Left ventricle myocardium inferior (tissue), 1 donor: Measurements from ENCODE around the gene HINFP. TPM values are rescaled to one million over a fixed set of nuclear protein-coding genes. Genes with fewer than 3 reads are reported as not detected.
"Not testable (repeated sequence)": the region's sequence is repeated elsewhere in the genome, so short reads cannot be mapped to it uniquely, and the experiment has no call there.

ENCODE experiments used
- DNase-seq: peaks from one replicate; pipeline ENCODE4 v3.0.0-alpha.2; 2020
- H3K27ac ChIP-seq: fragments of 200-600 bp; replicated peaks from 2 replicates; pipeline ENCODE4 v1.8.0; 2021
- H3K27me3 ChIP-seq: fragments of 200-600 bp; 2 replicates; pipeline ENCODE4 v1.8.0; 2021; ENCODE audit warnings: low read depth
- H3K36me3 ChIP-seq: fragments of 200-600 bp; 2 replicates; pipeline ENCODE4 v1.8.0; 2021
- H3K4me1 ChIP-seq: fragments of 200-600 bp; 2 replicates; pipeline ENCODE4 v1.8.0; 2021
- H3K4me3 ChIP-seq: fragments of 200-600 bp; 2 replicates; pipeline ENCODE4 v1.8.0; 2021; ENCODE audit warnings: mild to moderate bottlenecking, moderate library complexity
- H3K9me3 ChIP-seq: fragments of 200-600 bp; replicated peaks from 2 replicates; pipeline ENCODE4 v1.8.0; 2021
- intact Hi-C: fragments of 100-400 bp; cut with micrococcal nuclease; formaldehyde crosslinking; loops from one replicate; pipeline ENCODE4 v1.11.0; 2022
- total RNA-seq: library from RNA; stranded (reverse); fragmentation: NEBNext Ultra II Directional; extraction: Animal tissue kit (Norgen Biotek cat#: 25700); gene quantifications from one replicate; pipeline ENCODE4 v1.2.1, GENCODE V29; 2021
- TF ChIP-seq, protein P1 (sequence below): fragments of 200-600 bp; IDR thresholded peaks from 2 replicates; pipeline ENCODE4 v1.8.0; 2021; ENCODE audit warnings: antibody characterized with exemption, mild to moderate bottlenecking, borderline replicate concordance
- donor health status: DM: no; HTN: yes; CAD: no; lungs with severe emphysema.

HINFP gene
- total RNA-seq, 1 donor from 2014 or later = 13.9 TPM

DNA sequence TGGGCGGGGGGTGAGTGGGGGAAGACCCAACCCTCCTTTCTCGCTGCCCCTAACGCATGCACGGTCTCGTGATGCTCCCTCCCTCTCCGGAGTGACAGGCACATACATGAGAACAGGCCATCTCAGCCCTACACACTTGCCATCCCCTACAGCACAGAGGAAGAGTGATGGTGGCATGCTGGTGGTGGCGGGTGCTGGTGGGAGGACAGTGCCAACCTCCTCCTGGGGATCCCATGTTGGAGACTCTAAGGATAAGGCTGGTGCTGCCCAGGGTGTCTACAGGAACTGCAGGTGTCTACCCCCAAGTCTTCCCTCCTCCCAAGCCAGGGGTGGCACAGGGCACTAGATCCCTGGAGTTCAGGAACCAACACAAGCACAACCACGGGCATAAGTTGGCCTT, 40.5 kb downstream of the HINFP start:
- intact Hi-C loops = no loop called here
- Histone ChIP-seq H3K4me3 (no peak overlapping the region), H3K27me3 (no peaks in the 10 kb centered on the region), H3K4me1 (no peaks in the 10 kb centered on the region), H3K36me3 (no peaks in the 10 kb centered on the region), H3K9me3 (no peaks in the 10 kb centered on the region), H3K27ac (no peak overlapping the region)
- TF ChIP-seq, protein P1, sequence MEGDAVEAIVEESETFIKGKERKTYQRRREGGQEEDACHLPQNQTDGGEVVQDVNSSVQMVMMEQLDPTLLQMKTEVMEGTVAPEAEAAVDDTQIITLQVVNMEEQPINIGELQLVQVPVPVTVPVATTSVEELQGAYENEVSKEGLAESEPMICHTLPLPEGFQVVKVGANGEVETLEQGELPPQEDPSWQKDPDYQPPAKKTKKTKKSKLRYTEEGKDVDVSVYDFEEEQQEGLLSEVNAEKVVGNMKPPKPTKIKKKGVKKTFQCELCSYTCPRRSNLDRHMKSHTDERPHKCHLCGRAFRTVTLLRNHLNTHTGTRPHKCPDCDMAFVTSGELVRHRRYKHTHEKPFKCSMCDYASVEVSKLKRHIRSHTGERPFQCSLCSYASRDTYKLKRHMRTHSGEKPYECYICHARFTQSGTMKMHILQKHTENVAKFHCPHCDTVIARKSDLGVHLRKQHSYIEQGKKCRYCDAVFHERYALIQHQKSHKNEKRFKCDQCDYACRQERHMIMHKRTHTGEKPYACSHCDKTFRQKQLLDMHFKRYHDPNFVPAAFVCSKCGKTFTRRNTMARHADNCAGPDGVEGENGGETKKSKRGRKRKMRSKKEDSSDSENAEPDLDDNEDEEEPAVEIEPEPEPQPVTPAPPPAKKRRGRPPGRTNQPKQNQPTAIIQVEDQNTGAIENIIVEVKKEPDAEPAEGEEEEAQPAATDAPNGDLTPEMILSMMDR = no peak
- no peak for DNase-seq

DNA sequence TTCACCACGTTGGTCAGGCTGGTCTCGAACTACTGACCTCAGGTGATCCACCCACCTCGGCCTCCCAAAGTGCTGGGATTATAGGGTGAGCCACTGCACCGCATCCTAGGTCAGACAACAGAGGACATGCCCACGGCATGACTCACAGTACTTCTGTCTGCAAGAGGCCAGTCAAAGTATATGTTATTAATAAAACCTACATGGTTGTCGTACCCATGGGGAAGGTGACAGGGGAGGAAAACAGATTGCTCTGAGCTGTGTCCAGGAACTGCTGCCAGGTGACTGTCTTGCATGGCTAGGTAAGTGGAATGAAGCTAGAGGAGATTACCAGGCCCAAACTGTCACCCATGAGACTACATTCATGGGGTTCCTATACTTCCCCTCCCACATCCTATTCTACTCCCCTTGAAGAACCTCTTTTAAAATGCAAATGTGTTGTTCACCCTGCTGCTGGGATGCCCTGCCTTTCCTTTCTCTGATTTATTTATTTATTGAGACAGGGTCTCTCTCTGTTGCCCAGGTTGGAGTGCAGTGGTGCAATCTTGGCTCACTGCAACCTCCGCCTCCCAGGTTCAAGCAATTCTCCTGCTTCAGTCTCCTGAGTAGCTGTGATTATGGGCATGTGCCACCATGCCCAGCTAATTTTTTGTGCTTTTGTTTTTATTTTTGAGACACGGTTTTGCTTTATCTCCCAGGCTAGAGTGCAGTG, 45.1 kb downstream of the HINFP start:
- Histone ChIP-seq H3K27ac (peak overlapping the region; percentile 19), H3K27me3 (no peaks in the 10 kb centered on the region), H3K36me3 (no peaks in the 10 kb centered on the region), H3K4me1 (peaks cover 19% of the 10 kb centered on the region), H3K9me3 (no peaks in the 10 kb centered on the region), H3K4me3 (no peak overlapping the region)
- TF ChIP-seq, protein P1 = no peak
- intact Hi-C loops = no loop called here
- no peak for DNase-seq

DNA sequence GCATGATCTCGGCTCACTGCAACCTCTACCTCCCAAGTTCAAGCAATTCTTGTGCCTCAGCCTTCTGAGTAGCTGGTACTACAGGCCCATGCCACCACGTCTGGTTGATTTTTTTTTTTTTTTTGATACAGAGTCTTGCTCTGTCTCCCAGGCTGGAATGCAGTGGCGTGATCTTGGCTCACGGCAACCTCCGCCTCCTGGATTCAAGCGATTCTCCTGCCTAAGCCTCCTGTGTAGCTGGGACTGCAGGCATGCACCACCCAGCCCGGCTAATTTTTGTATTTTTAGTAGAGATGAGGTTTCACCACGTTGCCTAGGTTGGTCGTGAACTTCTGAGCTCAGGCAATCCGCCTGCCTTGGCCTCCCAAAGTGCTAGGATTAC, 45.7 kb downstream of the HINFP start:
- H3K27ac ChIP-seq = peak overlapping the region; percentile 19
- H3K9me3 ChIP-seq, H3K36me3 ChIP-seq, H3K4me3 ChIP-seq, intact Hi-C loops, DNase-seq, H3K27me3 ChIP-seq: not testable (repeated sequence)
- H3K4me1 ChIP-seq = peaks cover 19% of the 10 kb centered on the region

DNA sequence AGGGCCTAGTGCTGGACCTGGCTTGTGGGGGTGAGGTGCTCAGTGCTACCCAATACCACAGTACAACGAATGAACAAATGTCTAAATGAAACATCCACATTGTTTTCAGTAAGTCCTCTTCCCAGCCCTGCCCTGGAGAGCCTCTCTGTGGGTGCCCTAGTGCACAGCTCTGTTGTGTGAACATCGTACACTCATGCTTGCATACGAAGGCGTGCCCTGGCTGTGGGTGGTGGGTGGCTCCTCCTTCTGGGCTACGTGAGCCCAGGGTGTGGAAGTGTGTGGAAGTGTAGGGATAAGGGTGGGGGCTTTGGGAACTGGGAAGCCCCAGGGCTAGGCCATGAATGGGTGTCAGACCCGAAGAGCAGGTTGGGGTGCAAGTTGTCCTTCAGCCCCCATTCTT, 46.6 kb downstream of the HINFP start:
- no peaks in the 10 kb centered on the region for H3K36me3 ChIP-seq
- no peak for DNase-seq
- H3K27ac ChIP-seq = peak overlapping the region; percentile 97
- H3K27me3 ChIP-seq = no peaks in the 10 kb centered on the region
- TF ChIP-seq, protein P1 = no peak
- intact Hi-C loops = no loop called here
- peaks cover 19% of the 10 kb centered on the region for H3K4me1 ChIP-seq
- H3K4me3 ChIP-seq = peak overlapping the region; percentile 89
- H3K9me3 ChIP-seq = no peaks in the 10 kb centered on the region

DNA sequence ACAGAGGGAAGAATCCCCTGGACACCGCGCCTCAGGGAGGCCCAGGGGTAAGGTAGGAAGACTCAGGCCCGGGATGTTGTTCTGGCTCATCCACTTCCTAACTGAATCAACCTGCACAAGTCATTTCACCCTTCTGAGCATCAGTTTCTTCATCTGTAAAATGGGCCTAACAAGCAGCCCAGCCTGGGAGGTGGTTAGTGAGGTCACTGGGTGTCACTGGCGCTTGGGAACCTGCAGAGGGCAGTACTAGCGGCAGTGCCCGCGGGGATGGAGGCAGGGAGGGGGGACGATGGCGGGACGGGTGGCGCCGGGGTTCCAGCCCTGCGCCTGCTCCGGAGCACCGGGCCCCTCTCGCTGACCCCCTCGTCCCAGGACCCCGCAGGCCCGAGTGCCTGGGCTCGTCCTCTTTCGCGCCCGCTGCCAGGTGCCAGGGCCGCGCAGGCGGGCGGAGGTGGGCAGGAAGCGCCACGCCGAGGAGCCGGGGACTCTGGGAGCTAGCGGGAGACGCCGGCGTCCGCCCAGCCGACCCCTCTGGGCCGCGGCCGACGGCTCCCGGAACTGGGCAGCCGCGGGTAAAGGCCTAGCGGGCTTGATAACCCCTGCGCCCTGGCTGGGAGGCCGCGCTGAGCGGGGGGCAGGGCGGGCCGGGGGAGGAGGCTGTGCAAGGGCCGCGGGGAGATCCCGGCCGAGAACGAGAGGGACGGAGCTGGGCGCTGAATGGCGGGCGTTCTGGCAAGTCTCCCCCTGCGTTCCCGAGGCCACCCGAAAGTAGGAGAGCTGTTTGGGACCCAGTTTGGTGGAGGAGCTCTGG, 47.3 kb downstream of the HINFP start, which contains the start of gene NLRX1:
NLRX1 (plus strand) TSS at position 255 of the 811 bp plus-strand sequence. CDS start 2,679 bp downstream, outside the sequence.
- Histone ChIP-seq H3K9me3 (no peaks in the 10 kb centered on the region), H3K4me3 (peak within 1 kb of the TSS; percentile 89), H3K4me1 (peaks cover 19% of the 10 kb centered on the region), H3K27ac (peak within 1 kb of the TSS; percentile 97), H3K36me3 (peaks cover 7% of the 10 kb centered on the region), H3K27me3 (no peaks in the 10 kb centered on the region)
- DNase-seq = peak; percentile 85
- TF ChIP-seq, protein P1 = peak; percentile 93
- intact Hi-C loops = no loop called here

DNA sequence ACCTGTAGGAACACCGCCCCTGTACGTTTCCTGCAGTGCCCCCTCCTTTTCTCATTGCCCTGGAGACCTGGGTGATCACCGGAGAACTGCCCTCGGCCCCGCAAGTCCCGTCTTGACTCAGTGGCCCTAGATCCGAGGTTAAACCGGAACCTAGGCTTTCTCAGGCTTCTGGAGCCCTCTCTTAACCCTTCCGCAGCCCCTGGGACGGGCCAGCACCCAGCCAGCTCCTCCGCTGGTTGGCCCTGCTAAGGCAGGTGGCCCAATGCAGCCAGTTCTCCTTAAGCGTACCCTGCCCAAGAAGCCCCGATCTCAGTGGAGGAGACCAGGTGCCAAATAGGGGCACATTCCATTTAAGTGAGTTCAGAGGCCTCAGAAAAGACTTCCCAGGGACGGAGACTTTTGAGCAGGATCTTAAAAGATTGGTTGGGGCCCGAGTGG, 47.9 kb downstream of the HINFP start:
- H3K27ac ChIP-seq = peak overlapping the region; percentile 97
- no peaks in the 10 kb centered on the region for H3K9me3 ChIP-seq
- intact Hi-C loops = no loop called here
- H3K36me3 ChIP-seq = peaks cover 12% of the 10 kb centered on the region
- H3K4me1 ChIP-seq = peaks cover 19% of the 10 kb centered on the region
- no peaks in the 10 kb centered on the region for H3K27me3 ChIP-seq
- peak; percentile 35 for DNase-seq
- H3K4me3 ChIP-seq = peak overlapping the region; percentile 89
- TF ChIP-seq, protein P1 = no peak
